NCI-H1417 (cell line): ENCODE results near the gene ASTL.
"Not testable (repeated sequence)": the region's sequence is repeated elsewhere in the genome, so short reads cannot be mapped to it uniquely, and the experiment has no call there.

Source experiments
- DNase-seq, 3 experiments: peaks; one replicate each; lab custom pipeline; 2025; lab: John Stamatoyannopoulos, UW

Gene ASTL

GRCh38 chr2:96138179-96139145 lies at the start of gene ASTL:
Gene ASTL (minus strand): TSS chr2:96138502. CDS start chr2:96138436, 66 bp downstream.
- DNase-seq = peak; percentile 26 to 77 (median 67)

GRCh38 chr2:96186562-96186961 lies 48.3 kb upstream of the ASTL start:
- DNase-seq = no peak

GRCh38 chr2:96185516-96185915 lies 47.2 kb upstream of the ASTL start:
- DNase-seq = no peak

DNA sequence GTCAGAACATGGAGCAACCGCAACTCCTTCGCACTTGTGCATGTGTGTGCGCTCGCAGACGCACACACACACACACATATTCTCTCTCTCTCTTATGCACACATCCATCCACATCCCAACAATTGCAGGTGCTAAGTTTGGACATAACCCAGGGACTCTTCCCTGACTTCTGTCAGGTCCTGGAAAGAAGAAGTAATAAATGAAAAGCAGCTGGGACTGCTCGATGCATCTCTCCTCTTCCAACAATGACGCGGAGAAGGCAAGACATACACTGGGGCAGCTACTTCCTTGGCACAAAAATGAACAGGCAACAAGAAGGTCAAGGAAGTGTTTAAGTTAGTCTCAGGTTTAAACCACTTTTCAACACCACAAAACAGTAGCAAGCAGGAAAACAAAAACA lies 46.7 kb upstream of the ASTL start:
- no peak for DNase-seq

- DNase-seq = no peak
Measured at GRCh38 chr2:96184188-96184587, 45.9 kb upstream of the ASTL start.

DNA sequence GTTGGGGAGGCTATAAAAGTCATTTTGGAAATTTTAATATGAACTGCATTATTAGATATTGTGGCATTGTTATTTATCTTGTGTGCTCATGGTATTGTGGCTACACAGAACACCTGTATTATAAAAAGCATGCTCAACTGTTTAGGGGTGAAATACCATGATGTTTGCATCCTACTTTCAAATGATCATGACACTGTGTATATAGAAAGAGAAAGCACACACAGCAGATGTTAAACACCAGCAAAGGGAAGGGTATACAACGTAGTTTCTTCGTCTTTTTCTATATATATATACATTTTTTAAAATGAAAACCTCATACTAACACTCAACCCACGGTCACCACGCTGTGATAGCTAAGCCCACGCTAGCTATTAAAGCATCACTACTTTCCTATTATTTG lies 43.2 kb upstream of the ASTL start:
- no peak for DNase-seq

- DNase-seq = no peak
Measured at GRCh38 chr2:96180521-96180920, 42.2 kb upstream of the ASTL start.

- no peak for DNase-seq
Measured at GRCh38 chr2:96180002-96180401, 41.7 kb upstream of the ASTL start.

DNA sequence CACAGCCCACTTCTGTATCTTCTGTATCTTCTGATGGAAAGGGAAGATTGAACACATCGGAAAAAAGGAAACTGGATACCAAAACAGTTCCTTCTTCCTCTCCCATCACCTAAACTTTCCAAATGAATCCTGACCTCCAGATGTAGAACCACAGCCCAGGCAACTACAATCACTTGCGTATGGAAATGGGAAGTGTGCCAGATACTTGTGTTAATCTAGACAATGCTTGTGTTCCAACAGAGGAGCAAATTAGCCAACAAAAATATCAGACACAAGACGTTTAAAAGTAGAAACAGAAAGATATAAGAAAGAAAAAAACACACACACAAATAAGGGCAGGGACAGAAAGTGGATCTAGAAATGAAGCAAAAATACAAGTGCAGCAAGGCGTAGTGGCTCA lies 38.4 kb upstream of the ASTL start:
- no peak for DNase-seq

DNA sequence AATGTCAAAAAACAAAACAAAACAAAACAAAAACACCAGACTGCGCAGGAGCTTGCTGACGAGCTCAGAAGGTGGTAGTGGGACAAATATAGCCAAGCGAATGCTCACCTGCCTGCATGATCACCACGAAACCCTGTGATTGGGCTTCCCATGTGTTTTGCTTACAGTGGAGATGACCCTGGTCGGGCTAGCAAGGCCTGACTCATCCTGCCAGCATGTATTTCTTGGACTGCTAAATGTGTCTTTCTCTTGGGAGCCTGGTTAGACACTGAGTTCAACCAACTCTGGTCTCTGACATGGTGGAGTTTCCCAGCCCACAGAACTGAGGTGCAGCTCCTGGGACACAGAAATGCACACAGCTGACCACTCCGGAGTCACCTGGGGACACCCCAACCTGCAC lies 37.6 kb upstream of the ASTL start:
- DNase-seq = no peak

- DNase-seq = peak; percentile 51 to 80 (median 56)
Measured at GRCh38 chr2:96174251-96175144, 36.2 kb upstream of the ASTL start.

GRCh38 chr2:96171831-96172230 lies 33.5 kb upstream of the ASTL start:
- no peak for DNase-seq

- DNase-seq = no peak
Measured at GRCh38 chr2:96170626-96171025, 32.3 kb upstream of the ASTL start.

GRCh38 chr2:96169868-96170507 lies 31.7 kb upstream of the ASTL start:
- no peak for DNase-seq

- peak in 2 of 3 experiments; percentile 49 to 80 for DNase-seq
Measured at GRCh38 chr2:96167407-96168013, 29.2 kb upstream of the ASTL start.

- DNase-seq = no peak
Measured at GRCh38 chr2:96164459-96165184, 26.3 kb upstream of the ASTL start.

DNA sequence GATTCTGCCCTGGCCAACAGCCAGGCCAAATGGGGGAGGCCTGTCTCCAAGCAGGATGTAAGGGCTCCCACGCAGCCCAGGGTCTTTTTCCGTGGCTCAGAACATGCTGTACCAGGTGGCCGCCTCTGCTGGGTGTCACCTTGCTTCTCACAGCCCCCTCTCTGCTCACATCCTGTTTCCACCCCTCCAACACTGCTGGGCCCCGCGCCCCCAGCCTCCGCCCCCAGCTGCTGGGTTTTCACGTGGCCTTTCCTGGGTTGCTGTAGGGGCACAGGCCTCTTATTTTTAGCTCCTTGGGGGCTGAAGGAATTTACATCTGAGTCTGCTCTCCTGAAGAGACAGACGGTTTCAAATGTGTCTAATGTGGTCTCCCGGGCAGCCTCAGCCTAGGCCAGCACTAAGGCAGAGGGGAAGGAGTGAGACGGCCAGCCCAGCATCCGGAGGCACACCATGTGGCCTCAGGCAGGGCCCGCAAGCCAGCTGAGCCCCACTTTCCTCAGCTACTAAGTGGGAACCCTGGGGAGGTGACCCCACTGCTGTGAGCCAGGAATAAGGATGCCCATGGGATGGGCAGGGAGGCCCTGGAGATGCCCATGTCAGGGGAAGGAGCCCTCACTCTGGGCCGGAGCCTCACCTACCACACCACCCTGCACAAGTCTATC lies 25.6 kb upstream of the ASTL start:
- no peak for DNase-seq

GRCh38 chr2:96163415-96163767 lies 25.1 kb upstream of the ASTL start:
- DNase-seq = no peak

DNA sequence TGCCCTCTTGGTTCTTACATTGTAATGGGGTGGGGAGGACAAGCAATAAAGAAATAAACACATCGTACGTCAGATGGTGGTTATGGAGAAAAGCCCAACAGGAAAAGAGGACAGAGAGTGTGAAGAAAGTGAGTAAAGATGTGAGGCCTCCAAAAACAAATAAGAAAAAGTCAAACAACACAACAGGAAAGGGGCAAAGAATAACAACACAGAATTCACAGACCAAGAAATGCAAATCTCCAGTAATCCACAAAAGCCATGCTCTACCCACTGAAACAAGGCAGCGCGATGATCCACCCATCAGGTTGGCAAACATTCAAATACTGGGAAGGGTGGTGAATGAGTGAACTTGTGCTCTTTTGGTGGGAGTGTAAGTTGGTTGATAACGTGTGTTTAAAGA lies 23.6 kb upstream of the ASTL start:
- DNase-seq = no peak

- DNase-seq = not testable (repeated sequence)
Measured at GRCh38 chr2:96160366-96160765, 22.1 kb upstream of the ASTL start.
